GM21619 (cell line): ENCODE results near the gene ERFE.

Experiments used
- ATAC-seq: cut with Tn5 transposase; IDR thresholded peaks from one replicate; pipeline ENCODE4 v1.9.1; 2021; ENCODE audit not compliant: unreplicated experiment

The ERFE gene

DNA sequence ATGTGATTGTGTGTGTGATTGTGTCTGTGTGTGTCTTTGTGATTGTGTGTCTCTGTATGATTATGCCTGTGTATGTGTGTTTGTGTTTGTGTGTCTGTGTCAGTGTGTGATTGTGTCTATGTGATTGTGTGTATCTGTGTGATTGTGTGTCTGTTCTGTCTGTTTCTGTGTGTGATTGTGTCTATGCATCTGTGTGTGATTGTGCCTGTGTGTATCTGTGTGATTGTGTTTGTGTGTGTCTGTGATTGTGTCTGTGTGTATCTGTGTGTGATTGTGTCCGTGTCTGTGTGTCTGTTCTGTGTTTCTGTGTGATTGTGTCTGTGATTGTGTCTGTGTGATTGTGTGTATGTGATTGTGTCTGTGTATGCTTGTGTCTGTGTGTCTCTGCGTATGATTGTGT is 32.4 kb upstream of the ERFE start:
- ATAC-seq: no peak

GRCh38 chr2:238126775-238127164 is 32.0 kb upstream of the ERFE start:
- ATAC-seq: no peak

GRCh38 chr2:238127165-238128060 is 31.4 kb upstream of the ERFE start:
- peak; percentile 53 for ATAC-seq

DNA sequence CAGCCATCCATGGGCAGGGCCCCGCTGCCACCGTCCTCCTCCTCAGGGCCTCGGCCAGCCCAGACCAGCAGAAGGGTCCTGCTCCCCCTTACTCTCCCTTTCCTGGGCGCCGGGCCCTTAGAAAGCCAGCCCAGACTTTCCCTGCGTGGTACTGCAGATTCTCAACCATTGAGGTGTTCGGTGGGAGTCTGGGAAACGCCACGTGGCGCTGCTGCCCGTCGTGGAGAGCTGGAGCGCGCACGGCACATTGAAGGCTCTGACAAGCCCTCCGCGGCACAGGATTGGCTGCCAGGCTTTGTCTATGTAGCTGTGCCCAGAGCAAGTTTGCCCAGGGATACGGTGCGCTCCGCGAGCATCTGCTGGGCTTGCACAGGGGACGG is 30.7 kb upstream of the ERFE start:
- ATAC-seq: no peak

DNA sequence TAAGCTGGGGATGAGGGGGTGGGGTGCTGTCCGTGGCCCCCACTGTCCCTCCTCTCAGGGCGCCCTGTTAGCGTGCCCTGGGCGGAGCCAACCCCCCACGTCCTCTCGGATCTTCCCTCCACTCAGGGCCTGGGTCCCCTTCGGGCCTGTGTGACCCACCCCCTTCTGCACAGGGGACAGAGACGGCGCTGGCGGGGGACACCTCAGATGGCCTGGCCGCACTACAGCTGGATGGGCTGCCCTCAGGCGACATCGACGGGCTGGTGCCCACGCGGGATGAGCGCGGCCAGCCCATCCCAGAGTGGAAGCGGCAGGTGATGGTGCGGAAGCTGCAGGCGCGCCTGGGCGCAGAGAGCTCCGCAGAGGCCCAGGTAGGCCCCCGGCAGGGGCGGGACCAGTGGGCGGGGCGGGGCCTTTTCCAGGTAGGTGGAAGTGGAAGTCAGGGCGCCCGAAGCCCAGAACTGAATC is 30.2 kb upstream of the ERFE start:
- no peak for ATAC-seq

DNA sequence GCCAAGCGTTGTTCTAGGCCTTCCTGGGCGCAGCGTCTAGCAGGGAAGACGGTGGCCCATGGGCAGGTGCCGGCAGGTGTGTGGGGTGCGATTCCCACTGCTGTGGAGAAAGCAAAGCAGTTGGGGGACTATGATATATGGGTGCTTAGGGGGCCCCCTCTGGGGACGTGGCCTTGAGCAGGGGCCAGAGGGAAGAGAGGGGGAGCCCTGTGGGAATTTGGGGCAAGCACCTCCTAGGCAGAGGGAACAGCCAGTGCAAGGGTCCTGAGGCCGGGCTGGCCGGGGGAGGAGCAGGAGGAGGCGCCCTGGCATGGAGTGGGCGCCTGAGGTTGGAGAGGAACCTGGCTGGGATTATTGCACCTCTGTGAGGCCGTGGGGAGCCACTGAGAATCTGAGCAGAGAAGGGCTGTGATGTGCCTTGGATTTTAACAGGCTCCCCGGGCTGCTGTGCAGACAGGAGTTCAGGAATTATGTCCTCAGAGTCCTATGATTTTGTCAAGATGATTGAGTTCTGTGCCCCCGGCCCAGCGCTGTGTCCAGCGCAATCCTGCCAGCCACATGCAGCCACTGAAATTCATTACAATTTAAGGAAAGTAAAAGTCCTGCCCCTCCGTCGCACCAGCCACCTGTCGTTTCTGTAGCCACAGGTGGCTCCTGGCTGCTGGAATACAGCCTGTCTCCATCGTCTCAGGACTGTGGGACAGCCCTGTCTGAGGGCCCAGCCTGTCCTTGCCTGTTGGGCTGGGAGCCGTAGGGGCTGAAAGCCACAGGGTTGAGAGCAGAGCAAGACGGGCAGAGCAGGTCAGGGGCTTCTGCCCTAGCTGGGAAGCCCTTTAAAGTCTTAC is 29.4 kb upstream of the ERFE start:
- no peak for ATAC-seq

DNA sequence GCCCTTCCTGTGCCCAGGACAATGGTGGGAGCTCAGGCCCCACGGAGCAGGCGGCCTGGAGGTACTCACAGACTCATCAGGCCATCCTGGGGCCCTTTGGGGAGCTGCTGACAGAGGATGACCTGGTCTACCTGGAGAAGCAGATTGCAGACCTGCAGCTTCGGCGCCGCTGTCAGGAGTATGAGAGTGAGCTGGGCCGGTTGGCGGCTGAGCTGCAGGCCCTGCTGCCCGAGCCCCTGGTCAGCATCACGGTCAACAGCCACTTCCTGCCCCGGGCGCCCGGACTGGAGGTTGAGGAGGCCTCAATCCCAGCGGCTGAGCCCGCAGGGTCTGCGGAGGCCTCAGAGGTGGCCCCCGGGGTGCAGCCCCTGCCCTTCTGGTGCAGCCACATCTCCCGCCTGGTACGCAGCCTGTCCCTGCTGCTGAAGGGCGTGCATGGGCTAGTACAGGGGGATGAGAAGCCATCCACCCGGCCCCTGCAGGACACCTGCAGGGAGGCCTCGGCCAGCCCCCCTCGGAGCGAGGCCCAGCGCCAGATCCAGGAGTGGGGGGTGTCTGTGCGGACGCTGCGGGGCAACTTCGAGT is 28.6 kb upstream of the ERFE start:
- no peak for ATAC-seq

DNA sequence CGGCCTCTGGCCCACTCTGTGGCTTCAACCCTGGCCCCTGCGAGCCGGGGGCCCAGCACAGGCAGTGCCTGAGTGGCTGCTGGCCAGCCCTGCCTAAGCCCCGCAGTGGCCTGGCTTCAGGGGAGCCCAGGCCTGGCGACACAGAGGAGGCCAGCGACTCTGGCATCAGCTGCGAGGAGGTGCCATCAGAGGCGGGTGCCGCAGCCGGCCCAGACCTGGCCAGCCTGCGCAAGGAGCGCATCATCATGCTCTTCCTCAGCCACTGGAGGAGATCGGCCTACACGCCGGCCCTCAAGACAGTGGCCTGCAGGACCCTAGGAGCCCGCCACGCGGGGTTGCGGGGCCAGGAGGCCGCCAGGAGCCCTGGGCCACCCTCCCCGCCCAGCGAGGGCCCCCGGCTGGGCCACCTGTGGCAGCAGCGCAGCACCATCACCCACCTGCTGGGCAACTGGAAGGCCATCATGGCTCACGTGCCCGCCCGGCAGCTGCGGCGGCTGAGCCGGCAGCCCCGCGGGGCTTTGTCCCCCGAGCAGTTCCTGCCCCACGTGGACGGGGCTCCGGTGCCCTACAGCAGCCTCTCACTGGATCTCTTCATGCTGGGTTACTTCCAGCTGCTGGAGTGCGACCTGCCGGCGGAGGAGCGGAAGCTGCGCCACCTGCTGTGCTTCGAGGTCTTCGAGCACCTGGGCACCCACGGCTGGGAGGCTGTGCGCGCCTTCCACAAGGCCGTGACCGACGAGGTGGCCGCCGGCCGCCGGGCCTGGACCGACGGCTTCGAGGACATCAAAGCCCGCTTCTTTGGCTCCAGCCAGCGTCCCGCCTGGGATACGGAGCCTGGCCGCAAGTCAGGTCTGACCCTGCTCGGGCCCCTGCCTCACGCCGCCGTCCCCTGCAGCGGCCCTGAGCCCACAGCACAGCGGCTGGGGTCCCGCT is 27.8 kb upstream of the ERFE start:
- no peak for ATAC-seq

- no peak for ATAC-seq
Measured at GRCh38 chr2:238131761-238132462, 26.9 kb upstream of the ERFE start.

GRCh38 chr2:238132463-238133450 is 26.0 kb upstream of the ERFE start:
- no peak for ATAC-seq

DNA sequence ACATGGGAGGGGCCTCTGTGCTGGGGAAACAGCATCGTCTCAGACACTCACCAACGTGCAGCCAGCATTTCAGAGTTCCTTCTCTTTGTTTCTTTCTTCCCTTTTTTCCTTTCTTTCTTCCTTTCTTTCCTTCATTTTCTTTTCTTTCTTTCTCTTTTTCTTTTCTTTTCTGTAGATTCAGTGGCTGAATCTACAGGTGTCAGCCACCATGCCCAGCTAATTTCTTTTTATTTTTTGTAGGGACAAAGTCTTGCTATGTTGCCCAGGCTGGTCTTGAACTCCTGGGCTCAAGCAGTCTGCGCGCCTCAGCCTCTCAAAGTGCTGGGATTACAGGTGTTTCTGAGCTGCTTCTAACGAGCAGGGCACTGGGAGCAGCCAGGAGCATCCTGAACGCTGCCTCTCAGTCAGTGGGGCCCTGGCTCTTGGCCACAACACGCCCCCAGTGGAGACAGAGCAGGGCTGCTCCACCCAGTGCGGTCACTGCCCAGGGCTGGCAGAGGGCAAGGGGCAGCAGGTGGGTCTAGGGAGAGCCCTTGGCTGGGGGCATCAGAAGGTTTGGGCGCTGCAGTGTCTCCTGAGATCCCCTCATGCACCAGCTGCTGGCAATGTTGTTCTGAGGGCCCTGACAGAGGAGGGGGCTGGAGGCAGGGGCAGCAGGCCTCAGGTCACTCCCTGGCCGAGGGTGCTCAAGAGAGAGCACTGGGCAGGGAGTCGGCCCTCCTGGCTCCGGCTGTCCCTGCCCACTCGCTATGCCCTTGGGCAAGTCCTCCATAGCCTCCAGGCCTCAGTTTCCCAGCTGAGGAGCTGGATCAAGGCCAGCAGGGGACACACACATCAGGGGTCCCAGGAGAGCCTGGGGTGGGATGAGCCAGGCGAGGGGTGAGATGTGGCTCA is 25.0 kb upstream of the ERFE start:
- no peak for ATAC-seq

DNA sequence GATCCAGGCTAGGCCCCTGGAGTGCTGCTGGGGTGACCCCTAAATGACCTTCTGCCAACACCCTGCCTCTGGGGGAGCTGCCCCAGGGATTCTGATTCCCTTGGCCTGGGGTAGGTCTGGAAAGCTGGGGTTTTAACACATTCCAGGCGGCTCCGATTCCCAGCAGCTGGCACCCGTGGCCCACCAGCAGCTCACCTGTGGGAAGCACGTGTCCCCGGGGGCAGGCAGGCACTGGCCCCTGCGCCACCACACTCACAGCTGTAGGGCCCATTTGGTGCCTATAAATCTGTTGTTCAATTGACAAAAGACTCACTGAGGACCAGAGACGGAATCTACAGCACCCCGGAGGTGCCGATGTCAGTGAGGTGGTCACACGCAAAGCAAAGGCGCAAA is 24.4 kb upstream of the ERFE start:
- ATAC-seq: no peak

DNA sequence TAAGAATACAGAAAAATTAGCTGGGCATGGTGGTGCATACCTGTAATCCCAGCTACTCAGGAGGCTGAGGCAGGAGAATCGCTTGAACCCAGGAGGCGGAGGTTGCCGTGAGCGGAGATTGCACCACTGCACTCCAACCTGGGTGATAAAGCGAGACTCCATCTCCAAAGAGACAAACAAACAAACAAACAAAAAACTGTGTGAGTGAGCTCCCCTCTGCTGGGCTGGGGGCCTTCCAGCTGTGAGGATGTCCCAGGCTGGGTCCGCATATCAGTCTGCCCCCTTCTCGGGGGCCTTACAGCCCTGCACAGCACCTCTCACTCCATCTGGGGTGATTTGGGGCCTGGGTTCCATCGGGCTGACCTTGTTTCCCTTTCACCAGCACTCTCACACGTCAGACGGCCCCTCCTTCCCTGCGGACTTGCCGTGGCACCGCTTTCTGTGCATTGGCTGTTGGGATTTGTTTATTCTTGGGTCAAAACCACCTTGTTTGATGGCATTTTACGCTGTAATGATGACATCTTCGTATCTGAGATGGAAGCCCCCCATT is 23.1 kb upstream of the ERFE start:
- no peak for ATAC-seq

- no peak for ATAC-seq
Measured at GRCh38 chr2:238136820-238137537, 21.8 kb upstream of the ERFE start.

DNA sequence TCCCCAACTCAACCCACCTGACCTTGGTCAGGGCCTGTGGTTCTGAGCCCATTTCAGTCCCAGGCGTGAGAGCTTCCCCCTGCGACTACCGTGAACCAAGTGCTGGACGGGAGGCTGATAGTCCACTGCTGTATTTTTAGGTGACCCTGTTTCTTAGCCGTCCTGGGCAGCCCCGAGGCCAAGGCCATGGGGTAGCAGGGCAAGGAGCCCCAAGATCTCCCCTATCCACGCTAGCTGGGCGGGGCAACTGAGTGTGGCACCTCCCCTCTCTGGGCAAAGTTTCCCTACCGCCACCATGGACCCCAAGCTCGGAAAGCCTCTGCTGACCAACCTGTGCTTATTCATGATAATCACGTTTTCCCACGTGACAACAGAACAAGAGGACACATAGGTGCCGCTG is 20.9 kb upstream of the ERFE start:
- ATAC-seq: no peak

DNA sequence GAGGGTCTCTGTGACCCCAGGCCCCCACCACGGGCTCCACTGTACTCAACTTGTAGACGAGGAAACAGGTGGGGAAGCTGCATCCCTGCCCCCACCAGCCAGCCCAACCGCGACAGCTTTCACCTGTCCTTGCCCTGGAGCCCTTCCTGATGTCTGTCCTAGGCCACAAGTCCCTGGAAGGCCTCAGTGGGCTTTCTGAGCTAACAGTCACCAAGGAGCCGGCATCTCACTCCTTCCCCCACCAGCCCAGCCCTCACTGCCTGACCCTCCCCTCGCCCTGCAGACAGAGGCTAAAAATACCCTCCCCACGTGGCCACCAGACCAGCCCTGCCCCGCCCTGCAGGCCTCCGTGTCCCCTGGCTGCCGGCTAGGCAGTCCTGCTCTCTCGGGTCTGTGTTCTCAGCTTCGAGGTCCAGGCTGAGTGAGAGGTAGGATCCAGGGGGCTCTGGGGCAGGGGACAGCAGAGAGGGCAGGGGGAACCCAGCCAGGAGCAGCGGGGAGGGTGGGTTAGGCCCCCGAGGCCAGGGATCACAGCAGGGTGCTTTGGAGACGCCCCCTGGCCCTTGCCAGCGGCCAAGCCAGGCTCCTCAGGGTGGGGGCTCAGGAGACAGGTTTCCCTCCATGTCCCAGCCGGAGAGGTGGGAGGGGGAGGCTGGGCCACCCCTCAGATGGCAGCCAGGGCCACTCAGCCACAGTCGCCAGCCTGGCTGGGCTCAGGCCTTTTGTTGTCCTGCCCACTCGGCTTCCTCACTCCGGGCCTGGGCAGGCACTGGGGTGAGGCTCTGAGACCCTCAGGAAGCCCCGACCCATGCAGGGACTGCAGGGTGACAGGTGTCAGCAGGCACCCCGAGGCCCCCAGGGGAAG is 20.2 kb upstream of the ERFE start, which contains the start of gene KLHL30:
KLHL30 (plus strand) TSS at position 338 of the 865 bp plus-strand sequence. CDS start 2,087 bp downstream, outside the sequence.
- no peak for ATAC-seq
